NCI-H2227 (cell line): ENCODE data around the gene WRAP53.

Experiments used
- DNase-seq: peaks from one replicate; lab custom pipeline; 2025; ENCODE audit not compliant: unreplicated experiment; lab: John Stamatoyannopoulos, UW

The WRAP53 gene

DNA sequence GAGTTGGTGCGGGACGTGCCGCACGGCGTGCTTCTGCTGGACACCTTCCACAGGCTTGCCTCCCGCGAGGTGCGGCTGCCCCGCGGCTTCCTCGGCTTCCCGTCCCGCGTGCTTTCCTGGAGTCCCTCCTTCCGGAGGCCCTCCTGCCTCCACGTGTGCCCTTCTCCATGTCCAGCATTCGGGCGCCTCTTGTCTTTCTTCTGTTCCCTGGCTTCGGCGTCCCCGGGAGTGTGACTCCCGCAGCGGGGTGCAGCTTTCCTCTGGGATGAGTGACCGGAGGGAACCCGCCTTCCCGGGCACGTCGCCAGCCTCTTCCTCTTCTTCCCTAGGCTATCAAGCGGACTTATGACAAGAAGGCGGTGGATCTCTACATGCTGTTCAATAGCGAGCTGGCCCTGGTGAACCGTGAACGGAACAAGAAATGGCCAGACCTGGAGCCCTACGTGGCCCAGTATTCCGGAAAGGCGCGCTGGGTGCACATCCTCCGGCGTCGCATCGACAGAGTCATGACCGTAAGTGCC, 52.3 kb downstream of the WRAP53 start:
- peak; percentile 32 for DNase-seq

DNA sequence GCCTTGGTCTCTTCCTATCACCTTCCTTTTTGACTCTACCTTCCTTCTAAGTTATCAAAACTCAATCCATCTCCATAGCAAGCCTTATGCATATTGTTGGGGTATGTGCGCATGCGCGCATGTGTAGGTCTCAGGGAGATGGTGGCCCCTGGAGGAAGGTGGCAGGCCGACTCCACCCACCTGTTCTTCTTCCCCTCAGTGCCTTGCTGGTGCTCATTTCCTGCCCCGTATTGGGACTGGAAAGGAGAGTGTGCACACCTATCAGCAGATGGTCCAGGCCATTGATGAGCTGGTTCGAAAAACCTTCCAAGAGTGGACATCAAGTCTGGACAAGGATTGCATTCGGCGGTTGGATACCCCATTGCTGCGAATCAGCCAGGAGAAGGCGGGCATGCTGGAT, 54.5 kb downstream of the WRAP53 start:
- DNase-seq, result no peak

DNA sequence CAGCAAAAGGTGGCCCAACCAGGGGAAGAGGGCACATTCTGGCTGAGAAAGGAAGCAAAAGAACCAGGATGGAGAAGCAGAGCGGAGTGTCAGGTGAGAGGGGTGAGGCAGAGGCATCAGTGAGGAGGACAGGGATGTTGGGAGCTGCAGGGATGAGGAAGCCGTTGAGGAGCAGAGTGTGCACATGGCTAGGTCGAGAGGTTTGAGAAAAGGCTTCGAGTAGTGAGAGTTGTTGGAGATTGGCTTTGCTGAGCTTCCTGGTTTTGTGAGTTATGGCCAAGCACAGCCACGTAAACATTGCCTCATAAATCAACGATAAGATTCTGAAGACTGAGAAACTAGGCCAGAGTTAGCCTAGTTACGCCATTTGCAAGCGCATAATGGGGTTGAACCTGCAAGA, 56.1 kb downstream of the WRAP53 start:
- DNase-seq, result no peak

DNA sequence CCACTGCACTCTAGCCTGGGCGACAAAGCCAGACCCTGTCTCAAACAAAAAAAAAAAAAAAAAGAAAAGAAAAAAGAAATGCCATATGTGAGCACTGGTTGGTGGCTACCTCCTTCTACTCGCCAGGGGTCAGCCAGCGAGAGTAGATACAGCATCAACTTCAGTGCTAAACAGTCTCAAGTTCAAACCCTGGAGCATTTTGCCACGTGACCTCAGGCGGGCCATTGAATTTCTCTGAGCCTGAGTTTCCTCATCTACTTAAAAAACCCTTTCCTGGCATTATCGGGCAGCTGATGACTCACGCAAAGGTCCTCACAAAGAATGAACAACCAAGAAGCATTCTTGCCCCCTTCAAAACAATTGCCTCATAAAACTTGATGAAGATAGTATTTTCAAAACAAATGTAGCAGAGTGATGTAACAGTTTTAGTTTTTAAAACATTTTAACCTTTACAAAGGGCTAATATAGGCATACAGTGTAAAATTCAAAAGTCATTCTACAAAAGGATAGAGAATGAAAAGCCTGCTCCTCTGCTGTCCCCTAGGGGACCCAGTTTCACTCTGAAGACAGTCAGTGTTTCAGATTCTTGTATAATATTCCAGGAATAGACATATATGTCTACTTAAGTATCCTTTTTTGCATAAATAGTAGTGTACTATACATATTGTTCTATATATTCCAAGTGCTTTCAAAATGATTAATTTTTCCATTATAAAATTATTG, 57.6 kb downstream of the WRAP53 start:
- no peak for DNase-seq

DNA sequence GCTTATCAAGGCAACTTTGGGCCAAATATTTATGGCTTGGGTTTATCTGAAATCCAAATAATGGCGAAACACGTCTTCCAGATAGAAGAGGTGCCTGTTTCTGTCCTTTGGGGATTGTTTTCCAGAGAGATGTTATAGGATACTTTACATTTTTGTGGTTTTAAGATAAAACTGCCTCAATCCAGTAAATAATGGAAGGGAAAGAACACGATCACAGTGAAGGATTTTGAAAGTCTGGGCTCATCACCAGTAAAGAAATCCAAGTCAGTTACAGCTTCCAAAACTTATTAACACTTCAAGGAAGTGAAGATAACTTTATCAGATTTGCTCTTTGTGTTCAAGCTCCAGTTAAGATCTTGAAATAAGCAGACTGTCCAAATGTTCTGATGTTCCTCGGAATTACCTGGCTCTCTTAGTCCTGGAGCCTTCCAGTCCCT, 59.4 kb downstream of the WRAP53 start:
- DNase-seq, result no peak

DNA sequence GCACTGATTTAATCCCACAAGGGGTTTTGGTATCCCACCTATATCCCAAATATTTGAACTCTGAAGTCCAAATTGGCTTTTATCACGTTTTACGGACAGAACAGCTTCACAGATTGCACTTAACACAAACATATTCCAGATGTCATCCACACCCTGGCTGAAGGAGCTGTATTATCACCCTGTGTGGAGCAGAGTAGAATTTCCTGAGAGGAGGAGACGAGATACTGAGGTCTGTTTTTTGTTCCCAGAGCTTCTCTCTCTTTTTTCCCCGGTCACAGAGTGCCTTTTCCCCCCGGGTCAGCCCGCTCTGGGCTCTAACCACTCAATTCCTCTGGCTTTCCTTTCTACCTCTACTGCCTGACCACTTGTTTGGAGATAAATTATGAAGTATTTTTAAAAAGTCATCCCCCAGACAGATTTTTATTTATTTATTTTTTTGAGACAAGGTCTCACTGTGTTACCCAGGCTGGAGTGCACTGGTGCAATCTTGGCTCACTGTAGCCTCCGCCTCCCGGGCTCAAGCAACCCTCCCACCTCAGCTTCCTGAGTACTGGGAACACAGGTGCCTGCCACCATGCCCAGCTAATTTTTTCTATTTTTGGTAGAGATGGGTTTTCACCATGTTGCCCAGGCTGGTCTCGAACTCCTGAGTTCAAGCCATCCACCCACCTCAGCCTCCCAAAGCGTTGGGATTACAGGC, 59.9 kb downstream of the WRAP53 start:
- no peak for DNase-seq

DNA sequence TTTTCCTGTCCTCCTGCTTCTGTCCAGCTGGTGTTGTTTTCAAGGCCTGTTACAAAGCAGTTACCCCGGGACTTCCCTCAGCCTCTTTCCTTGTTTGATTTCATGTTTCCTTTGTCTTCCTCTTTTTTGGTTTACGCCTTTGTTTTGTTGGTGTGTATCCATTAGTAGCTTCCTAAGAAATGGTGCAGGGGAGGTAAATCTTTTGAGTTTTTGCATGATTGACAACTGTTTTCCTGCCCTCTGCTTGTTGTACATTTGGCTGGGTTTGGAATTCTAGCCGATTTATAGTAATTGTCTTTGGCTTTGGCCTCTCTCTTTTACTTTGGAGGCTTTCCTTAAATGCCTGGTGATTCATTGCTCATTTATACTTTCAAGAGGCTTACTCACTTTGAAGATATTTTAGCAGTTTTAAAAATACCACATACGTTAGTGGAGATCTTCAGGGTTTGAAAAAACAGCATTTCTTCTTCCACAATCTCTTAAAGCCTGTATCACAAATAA, 62.1 kb downstream of the WRAP53 start:
- no peak for DNase-seq
